Esophagus squamous epithelium (tissue), 4 donors: Measurements from ENCODE around the gene PAM.

Source experiments
- POLR2A ChIP-seq, 4 donors: fragments of 450-650 bp; IDR thresholded peaks; one replicate each; pipeline ENCODE4 v1.6.1; 2017; ENCODE audit warnings: antibody characterized with exemption in 4 of 4, mild to moderate bottlenecking in 4 of 4, moderate library complexity in 3 of 4
- TF ChIP-seq, protein P1 (sequence below), 6 experiments: fragments of 450-650 bp in 4 of 6; fragments of 200-600 bp in 2 of 6; sonication (generic) in 2 of 6; IDR thresholded peaks; one replicate each; pipeline ENCODE4 v1.5.1; 2016 to 2019; ENCODE audit warnings: antibody characterized with exemption in 6 of 6, mild to moderate bottlenecking in 4 of 6, moderate library complexity in 4 of 6

DNA sequence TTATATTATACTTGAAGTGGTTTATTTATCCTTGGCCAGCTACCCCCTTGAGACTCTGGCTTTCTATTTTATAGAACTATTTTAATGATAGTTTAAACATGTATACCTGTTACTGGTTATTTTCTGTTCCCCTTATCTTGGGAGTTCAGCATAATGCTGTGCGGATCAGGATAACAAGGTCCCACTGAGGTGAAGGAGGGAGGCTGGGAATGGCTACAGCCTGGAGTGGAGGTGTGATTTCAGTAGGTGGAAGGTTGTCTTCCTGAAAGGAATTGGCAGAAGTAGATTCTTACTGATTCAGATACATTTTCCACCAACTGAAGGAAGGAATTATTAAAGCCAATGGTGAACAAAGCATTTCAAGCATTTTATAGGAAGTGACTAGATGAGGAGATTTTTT is 38.9 kb downstream of the PAM start:
- TF ChIP-seq, protein P1, sequence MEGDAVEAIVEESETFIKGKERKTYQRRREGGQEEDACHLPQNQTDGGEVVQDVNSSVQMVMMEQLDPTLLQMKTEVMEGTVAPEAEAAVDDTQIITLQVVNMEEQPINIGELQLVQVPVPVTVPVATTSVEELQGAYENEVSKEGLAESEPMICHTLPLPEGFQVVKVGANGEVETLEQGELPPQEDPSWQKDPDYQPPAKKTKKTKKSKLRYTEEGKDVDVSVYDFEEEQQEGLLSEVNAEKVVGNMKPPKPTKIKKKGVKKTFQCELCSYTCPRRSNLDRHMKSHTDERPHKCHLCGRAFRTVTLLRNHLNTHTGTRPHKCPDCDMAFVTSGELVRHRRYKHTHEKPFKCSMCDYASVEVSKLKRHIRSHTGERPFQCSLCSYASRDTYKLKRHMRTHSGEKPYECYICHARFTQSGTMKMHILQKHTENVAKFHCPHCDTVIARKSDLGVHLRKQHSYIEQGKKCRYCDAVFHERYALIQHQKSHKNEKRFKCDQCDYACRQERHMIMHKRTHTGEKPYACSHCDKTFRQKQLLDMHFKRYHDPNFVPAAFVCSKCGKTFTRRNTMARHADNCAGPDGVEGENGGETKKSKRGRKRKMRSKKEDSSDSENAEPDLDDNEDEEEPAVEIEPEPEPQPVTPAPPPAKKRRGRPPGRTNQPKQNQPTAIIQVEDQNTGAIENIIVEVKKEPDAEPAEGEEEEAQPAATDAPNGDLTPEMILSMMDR (IDR thresholded peaks at IDR 0.05): no peak
- no peak for TF ChIP-seq POLR2A (IDR thresholded peaks at IDR 0.05)
